H54 (cell line): Measurements from ENCODE around the gene MRPL14.

Experiments
- DNase-seq: peaks from one replicate; pipeline ENCODE4 v3.0.0; 2011; ENCODE audit warnings: low spot score, mixed read lengths; ENCODE audit not compliant: insufficient read length
- FAIRE-seq: peaks from 3 replicates; lab custom pipeline; 2011; peaks lifted over from hg19 to GRCh38; lab: Jason Lieb, UNC
- POLR2A ChIP-seq: IDR thresholded peaks from 2 replicates; pipeline ENCODE4 v1.6.1; 2011; ENCODE audit warnings: low read depth, mild to moderate bottlenecking, low read length

Gene MRPL14

DNA sequence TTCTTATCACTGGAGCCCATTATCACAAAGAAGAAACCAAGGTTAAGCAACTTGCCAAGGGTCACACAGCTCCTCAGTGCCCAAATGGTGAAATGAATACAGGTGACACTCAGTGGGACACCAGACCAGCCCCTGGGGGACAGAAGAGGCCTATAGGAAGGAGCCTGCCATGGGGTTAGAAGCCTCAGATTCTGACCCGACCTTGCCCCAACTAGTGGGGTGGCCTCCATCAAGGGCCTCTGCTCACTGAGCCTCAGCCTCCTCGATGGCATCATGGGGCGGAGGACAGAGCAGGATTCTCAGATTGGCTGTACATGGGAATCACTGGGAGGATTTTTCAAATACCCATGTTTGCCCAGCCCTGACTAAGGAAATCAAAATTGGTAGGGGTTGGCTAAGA lies 47.6 kb downstream of the MRPL14 start:
- FAIRE-seq (no peak), DNase-seq (no peak)
- TF ChIP-seq POLR2A: no peak

DNA sequence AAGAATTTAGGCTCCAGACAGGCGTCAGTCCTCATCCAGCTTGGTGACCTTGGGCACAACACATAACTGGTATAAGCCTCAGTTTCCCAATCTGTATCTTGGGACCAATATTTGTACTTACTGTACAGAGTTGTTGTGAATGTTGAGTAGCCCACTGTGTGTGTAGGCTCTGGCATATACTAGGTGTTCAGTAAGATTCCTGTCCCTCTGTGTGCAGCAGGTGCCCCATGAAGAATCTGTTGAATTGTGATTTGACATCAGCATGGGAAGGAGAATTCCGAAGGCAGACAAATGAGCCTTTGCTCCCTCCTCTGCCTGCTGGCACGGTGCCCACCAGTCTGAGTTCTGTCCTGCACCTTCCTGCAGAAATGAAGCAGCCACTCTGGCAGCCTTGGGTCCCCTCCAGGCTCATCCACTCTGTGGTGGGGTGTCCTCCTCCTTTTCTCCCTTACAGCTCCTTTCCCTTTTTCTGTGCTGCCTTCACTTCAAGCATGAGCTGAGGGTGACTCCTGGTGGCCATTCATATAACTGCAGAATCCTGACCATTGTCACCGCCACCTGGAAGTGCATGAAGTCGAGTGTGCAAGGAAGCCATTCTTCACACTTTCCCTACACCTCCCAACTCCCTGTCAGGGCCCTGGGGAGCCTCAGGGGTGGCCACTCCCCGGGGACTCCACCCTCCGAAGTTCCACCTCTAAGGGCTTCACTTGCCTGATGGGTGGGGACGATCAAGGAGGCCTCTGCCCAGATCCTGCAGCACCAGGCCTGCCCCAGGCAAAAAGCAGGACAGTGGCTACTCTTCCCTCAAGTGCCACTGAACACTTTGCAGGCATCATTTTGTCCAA lies 48.2 kb downstream of the MRPL14 start:
- DNase-seq (peak; percentile 98), FAIRE-seq (peak; percentile 74)

DNA sequence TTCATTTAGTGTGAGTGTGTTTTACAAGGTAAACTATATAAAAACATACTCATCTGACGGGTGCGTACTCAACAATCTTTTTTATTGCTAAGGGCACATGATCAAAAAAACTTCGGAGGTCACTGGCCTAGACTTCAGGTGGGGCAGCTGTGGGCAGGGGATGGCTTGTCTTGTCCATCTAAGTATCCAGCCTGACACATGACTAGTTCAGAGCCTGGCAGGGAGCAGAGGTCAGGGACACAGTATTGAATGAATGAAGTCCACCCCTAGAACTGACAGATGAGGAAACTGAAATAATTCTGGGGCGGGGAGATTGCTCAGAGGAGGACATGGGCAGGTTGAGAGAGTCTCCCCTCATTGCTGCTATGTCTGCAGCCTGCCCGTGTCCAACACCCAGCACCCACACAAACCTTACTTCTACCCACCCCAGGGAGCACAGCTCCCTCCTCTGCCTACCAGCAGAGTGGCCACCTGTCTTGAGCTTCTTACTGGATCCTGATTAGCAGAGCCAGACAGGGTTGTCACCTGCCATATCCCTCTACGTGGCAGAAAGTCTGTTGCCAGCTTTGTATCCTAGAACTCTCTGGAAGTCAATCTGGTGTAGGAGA lies 48.9 kb downstream of the MRPL14 start:
- TF ChIP-seq POLR2A: no peak
- no peak for DNase-seq
- FAIRE-seq: no peak

More for the DNA sequence above, 48.2 kb downstream of the MRPL14 start:
- no peak for TF ChIP-seq POLR2A

DNA sequence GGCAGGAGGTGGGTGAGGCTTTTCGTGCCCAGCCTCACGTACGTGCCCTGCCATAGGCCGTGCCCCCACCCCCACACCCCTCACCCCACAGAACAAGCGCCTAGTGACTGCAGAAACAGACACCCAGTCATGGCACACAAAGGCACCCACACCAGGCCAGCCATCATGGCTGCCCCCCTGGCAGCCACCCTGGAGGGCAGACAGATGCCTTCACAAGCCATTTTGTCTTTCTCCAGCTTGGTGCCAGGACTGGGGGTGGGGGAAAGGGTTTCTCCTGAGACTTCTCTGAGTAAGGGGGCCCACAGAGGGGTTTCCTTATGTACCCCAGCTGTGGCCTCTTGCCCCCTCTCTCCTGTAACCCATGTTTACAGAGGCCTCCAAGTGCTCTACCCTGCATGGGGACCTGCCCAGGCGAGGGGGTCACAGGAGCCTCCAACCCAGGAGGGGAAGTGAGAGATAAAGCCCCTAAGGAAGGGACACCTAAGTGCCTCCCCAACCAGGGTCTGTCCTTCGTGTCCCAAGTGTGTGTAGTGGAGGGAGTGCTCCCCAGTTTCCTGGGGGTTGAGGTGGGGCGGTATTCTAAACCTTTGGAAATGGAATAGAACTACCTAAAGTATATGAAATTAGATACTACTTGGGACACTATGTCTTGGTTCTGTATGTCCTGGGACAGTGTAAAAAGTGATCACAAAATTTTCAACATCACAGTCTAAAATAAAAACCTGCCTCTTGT lies 49.9 kb downstream of the MRPL14 start:
- no peak for DNase-seq
- no peak for FAIRE-seq
- no peak for TF ChIP-seq POLR2A

DNA sequence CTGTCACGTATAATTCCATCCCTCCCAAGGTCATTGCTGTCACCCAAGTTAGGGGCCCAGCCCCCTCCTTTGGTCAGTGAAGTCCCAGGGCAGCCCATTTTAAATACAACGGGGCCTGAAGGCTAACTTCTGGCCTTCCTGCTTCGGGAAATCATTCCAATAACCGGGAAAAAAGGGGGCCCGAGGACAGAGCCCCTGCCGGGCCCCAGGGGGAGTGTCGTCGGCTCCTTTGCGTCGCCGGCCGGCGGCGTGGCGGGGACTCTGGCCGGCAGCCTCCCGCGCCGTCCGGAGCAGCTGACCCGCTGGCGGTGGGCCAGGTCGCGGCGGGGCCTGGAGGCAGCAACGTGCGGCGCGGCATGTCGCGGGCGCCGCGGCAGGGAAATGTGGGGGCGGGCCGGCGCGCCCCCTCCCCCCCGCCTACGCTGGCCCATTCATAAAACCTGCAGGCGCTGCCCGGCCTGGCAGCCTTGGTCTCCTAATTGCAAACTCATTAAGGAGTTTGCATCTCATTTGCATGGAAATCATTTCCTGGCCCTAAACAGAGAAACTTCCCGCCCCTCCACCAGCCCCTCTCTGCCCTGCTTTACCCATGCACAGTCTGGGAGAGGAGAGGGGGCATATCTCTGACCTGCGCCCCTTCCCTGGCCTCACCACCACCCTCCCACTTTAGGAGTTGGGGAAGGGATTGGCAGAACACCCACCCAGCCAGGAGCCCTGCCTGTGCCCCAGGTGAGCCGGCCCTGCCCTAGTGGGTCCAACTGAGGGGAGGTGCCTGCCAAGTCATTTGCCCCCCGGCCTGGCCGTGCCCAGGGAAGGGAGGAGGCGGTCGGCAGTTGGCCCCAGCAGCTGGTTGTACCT lies 50.7 kb downstream of the MRPL14 start:
- no peak for TF ChIP-seq POLR2A
- DNase-seq (no peak), FAIRE-seq (no peak)

DNA sequence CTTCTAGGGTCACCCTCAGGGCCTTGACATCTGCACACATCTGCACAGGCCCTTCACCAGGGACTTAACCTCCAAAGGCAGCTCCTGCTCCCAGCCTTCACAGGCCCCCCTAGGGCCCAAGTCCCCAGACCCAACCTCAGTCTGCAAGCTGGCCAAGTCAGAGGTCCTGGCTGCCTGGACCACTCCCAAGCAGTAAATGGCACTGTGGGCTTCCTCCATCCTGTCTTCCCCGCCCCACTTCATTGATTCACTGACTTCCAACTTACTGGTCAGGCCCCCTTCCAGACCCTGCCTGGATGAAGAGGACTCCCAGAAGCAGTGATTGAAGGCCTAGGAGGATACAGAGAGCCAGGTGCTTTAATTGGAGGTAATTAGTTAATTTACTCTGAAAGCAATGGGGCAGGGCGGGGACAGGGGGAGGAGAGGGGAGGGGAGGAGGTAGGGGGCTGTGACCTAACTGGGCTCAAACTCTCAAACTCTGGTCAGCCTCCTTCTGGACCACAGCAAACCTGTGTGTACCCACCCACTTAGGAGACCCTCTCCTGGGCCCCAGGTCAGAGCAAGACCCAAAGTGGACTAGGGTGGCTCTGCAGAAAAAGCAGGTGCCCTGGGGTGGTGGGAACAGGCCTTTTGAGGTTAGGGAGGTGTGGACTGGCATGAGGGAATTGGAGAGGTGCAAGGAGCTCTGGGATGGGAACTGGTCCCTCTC lies 51.5 kb downstream of the MRPL14 start:
- no peak for FAIRE-seq
- no peak for TF ChIP-seq POLR2A
- DNase-seq: no peak

DNA sequence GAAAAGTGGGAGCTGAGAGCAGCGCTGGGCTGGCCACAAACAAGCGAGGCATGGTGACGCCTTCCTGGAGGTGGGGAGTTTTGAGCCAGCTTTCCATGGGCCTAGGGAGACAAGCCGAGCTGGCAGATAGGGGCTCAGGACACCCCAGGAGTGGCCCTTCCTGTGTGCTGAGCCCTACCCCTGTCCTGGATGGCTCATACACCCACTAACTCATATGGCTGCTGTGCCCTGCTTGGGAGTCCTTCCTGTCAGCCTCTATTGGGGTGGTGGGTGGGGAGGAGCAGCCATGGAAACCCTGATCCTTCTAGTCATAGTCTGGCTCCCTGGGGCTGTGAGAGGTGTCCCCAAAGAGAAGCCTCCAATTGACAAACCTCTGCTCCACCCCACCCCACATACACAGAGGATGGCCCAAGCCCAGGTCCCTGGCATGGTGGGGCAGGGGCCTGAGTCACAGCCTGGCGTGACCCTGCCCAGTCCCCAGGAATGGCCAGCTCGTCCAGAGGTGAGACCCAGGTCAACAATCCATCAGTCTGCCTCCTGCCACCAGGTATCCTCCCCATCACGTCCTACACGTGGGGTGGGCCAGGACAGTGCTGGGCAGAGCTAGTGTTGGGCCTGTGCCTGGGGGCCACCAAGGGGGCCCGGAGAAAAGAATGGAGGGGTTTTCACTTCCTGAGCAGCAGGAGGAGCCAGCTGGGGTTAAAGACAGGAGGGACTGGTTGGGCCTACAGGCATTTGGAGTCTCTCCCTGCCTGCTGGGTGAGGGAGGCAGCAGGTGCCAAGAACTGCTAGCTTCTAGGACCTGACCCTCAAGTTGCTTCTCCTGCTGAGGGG lies 52.2 kb downstream of the MRPL14 start:
- no peak for TF ChIP-seq POLR2A
- DNase-seq (no peak), FAIRE-seq (no peak)

DNA sequence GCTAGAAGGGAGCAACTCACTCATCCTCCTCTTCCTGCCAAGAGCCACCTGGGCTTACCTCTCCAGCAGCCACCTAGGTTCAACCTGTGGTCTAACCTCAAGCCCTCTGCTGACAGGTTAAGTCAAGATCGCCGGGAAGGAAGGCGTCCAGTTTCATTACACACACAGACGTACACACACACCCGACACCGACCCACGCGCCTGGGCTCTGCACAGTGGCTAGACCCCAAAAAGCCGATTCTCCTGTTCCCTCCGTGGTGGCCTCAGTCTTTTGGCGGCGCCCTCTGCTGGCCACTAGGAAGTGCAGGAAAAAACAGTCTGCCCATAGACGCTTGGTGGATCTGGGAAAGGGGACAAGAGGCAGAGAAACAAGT lies 52.8 kb downstream of the MRPL14 start:
- no peak for TF ChIP-seq POLR2A
- FAIRE-seq: no peak
- DNase-seq: peak; percentile 100

DNA sequence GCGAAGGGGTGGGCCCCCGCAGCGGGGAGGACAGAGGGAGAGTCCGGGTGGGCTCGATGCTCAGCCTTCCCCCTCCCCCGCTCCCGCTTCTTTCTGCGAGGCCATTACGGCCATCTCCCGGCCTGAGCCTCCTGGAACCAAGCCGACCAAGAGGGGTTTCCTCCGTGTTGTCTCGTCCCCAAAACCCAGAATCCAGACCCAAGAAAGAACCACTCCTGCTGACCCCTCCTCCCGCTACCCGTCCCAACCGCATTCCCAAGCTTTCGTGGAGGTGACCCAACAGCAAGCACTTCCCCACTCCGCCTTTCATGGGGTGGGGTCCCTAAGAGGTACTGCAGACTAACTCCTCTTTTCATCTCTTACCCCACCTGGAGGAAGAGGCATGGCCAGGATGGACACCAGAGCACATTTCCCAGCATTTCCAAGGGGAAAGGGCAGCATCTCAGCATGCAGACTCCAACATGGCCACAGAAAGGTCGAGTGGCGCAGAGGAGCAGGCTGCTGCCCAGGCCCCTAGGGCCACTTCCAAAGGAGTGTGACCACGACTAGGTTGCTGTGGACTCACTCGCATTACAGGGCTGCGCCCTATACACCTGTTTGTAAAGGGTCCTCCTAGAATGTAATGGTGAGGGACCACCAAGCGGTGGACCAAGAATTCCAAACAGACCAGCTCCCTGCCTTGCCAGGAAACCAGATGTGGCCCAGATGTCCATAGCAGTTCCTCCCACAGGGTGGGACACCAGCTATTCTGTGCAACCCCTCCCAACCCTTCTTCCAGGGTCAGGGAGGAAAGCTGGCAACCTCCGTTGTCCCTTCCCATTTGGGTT lies 53.4 kb downstream of the MRPL14 start:
- FAIRE-seq: no peak
- TF ChIP-seq POLR2A: no peak
- DNase-seq: peak; percentile 75

DNA sequence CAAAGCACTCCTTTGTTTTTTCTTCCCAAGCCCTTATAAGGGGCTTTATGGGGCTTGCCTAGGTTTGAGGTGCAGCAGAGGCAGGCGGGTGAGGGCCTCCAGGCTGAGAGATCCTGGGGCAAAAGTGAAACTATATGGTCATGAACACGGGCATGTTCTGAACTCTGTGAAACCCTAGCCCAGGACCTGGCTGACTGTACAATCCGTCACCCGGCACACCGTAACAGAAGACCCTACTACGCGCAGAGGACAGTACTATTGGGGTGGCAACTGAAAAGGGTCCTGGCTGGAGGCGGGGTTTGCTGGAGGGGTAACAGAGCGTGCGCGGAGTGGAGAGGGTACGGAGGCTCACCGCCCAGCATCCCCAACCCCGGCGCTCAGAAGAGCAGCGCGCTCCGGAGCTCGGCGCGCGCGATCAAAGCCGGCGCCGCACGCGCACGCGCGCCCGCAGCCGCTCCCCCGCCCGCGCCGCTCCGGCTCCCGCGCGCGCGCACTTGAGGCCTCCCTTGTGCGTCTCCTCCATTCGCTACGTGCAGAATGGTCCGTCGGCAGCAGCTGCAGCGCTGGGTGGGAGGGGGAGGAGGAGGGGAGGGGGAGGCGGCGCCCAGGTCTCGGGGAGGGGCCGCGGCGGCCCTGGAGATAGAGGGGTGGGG lies 54.2 kb downstream of the MRPL14 start:
- peak; percentile 23; the same call in 1 of the 2 replicates for TF ChIP-seq POLR2A
- no peak for FAIRE-seq
- peak; percentile 96 for DNase-seq

DNA sequence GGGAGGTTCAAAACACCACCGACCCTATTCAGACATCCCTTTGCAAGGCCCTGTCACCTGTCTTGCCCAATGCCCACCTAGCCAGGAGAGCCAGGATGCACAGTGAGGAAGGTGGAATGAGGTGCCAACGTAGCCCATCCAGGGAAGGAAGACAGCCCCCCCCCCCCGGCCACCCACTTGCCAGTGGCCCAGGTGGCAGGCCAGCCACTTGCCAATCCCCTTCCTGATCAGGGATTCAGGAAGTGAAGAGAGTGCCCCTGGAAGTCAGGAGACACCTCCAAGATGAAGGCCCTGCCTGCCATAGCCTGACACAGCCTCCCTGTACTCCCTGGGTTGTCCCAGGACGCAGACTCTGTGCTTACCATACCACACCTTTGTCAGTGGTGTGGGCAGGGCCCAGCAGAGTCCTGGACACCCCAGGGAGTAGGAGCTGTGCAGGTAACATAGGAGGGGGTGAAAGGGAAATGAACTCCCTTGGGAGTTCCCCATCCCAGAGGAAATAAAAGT lies 54.7 kb downstream of the MRPL14 start:
- DNase-seq: no peak

More for the DNA sequence above, 54.7 kb downstream of the MRPL14 start:
- FAIRE-seq: no peak
- TF ChIP-seq POLR2A: no peak
